GM12878 (cell line): Measurements from ENCODE around the gene ARID5B. TPM values are rescaled to one million over a fixed set of nuclear protein-coding genes. Genes with fewer than 3 reads are reported as not detected.

Experiments used
- ATAC-seq: fragments of 200-7000 bp; cut with Tn5 transposase; 3 replicates; pipeline ENCODE4 v1.9.1; 2020; ENCODE audit warnings: mild to moderate bottlenecking, moderate library complexity
- BruUV-seq: library from RNA; stranded (reverse); fragments of 400-500 nt; replicated peaks from 2 replicates; lab custom pipeline; 2021; lab: Mats Ljungman, UMichigan
- CTCF ChIA-PET: fragments of 300-600 bp; sonication (Branson Sonifier 250); formaldehyde crosslinking; extraction: SDS; loops from one replicate; lab custom pipeline; 2021; ENCODE audit warnings: inconsistent platforms; lab: Yijun Ruan, JAX
- POLR2A ChIA-PET: fragments of 350-600 bp; formaldehyde crosslinking; extraction: SDS; loops from one replicate; lab custom pipeline; 2021; ENCODE audit warnings: inconsistent platforms; lab: Charles Lee
- RAD21 ChIA-PET: fragments of 300-600 bp; sonication (Branson Sonifier 250); formaldehyde crosslinking; loops from one replicate; lab custom pipeline; 2023; ENCODE audit warnings: antibody characterized with exemption; ENCODE audit not compliant: unreplicated experiment; lab: Charles Lee
- SMC1A ChIA-PET: fragments of 300-600 bp; sonication (Branson Sonifier 250); formaldehyde crosslinking; loops from one replicate; lab custom pipeline; 2023; ENCODE audit not compliant: unreplicated experiment, uncharacterized antibody; lab: Charles Lee
- DNase-seq: peaks from one replicate; pipeline ENCODE4 v3.0.0-alpha.2; 2011; ENCODE audit warnings: low read depth, low spot score
- FAIRE-seq: peaks from 3 replicates; lab custom pipeline; 2011; peaks lifted over from hg19 to GRCh38; lab: Jason Lieb, UNC
- H2AFZ ChIP-seq: 2 replicates; pipeline ENCODE4 v1.6.0; 2011; ENCODE audit warnings: low read depth, low read length, control low read depth; ENCODE audit not compliant: control insufficient read depth
- H3K27ac ChIP-seq: 2 replicates; pipeline ENCODE4 v1.5.1; 2011; ENCODE audit warnings: control low read depth; ENCODE audit not compliant: control insufficient read depth, insufficient read depth
- H3K27me3 ChIP-seq, 2 experiments: replicated peaks in 1 of 2; 2 replicates each; pipeline versions ENCODE4 v1.6.0 to v1.6.1; 2011; ENCODE audit warnings: low read length in 1 of 2; ENCODE audit not compliant: control insufficient read depth in 2 of 2, insufficient read depth in 2 of 2
- H3K36me3 ChIP-seq, 2 experiments: 2 replicates each; pipeline ENCODE4 v1.5.1; 2011; ENCODE audit warnings: low read length in 1 of 2; ENCODE audit not compliant: control insufficient read depth in 2 of 2, insufficient read depth in 2 of 2
- H3K4me1 ChIP-seq: 2 replicates; pipeline ENCODE4 v1.6.1; 2011; ENCODE audit warnings: mild to moderate bottlenecking, low read length, moderate library complexity, mixed read lengths; ENCODE audit not compliant: control insufficient read depth, insufficient read depth
- H3K4me2 ChIP-seq: 2 replicates; pipeline ENCODE4 v1.6.0; 2011; ENCODE audit warnings: control low read depth; ENCODE audit not compliant: control insufficient read depth, insufficient read depth
- H3K4me3 ChIP-seq: fragments of 200-600 bp; sonication (generic); 2 replicates; pipeline ENCODE4 v1.5.1; 2016
- H3K79me2 ChIP-seq: 2 replicates; pipeline ENCODE4 v1.6.0; 2011; ENCODE audit warnings: low read length; ENCODE audit not compliant: control insufficient read depth, insufficient read depth
- H3K9ac ChIP-seq: 2 replicates; pipeline ENCODE4 v1.8.0; 2011; ENCODE audit warnings: low read length, control low read depth, mixed read lengths; ENCODE audit not compliant: control insufficient read depth, insufficient read depth
- H3K9me3 ChIP-seq: replicated peaks from 3 replicates; pipeline ENCODE4 v1.5.1; 2011; ENCODE audit warnings: mild to moderate bottlenecking, low read length; ENCODE audit not compliant: control insufficient read depth, insufficient read depth
- H4K20me1 ChIP-seq: 2 replicates; pipeline ENCODE4 v1.6.0; 2011; ENCODE audit not compliant: control insufficient read depth, insufficient read depth
- BACH1 ChIP-seq: fragments of 450-650 bp; IDR thresholded peaks from 2 replicates; pipeline ENCODE4 v1.6.1; 2017; ENCODE audit warnings: mild to moderate bottlenecking, borderline replicate concordance
- BHLHE40 ChIP-seq, 2 experiments: fragments of 450-650 bp in 1 of 2; IDR thresholded peaks; 2 replicates each; pipeline ENCODE4 v1.6.1; 2011 to 2017; ENCODE audit warnings: low read depth in 2 of 2, borderline replicate concordance in 1 of 2, improper control_type of control experiment in 1 of 2, low read length in 1 of 2, mild to moderate bottlenecking in 1 of 2
- CHD2 ChIP-seq: IDR thresholded peaks from 2 replicates; pipeline ENCODE4 v1.6.1; 2011; ENCODE audit warnings: low read depth, low read length, improper control_type of control experiment, borderline replicate concordance
- DPF2 ChIP-seq: fragments of 450-650 bp; IDR thresholded peaks from 2 replicates; pipeline ENCODE4 v1.6.1; 2017; ENCODE audit warnings: mild to moderate bottlenecking
- EGR1 ChIP-seq, 2 experiments: IDR thresholded peaks; 1 replicate in 1 of 2; 2 replicates in 1 of 2; pipeline ENCODE4 v1.6.1; 2011 to 2012; ENCODE audit warnings: low read depth in 2 of 2, low read length in 2 of 2, borderline replicate concordance in 1 of 2, mild to moderate bottlenecking in 1 of 2, moderate library complexity in 1 of 2
- EZH2 ChIP-seq: IDR thresholded peaks from 2 replicates; pipeline ENCODE4 v1.6.1; 2012; ENCODE audit warnings: low read depth, mild to moderate bottlenecking, control low read depth, inconsistent platforms, low read length, borderline replicate concordance; ENCODE audit not compliant: control insufficient read depth
- FOXM1 ChIP-seq: IDR thresholded peaks from 2 replicates; pipeline ENCODE4 v1.6.1; 2012; ENCODE audit warnings: low read depth, mild to moderate bottlenecking, inconsistent platforms, low read length, moderate library complexity
- IRF4 ChIP-seq: IDR thresholded peaks from 2 replicates; pipeline ENCODE4 v1.6.1; 2011; ENCODE audit warnings: low read depth, low read length
- MTA3 ChIP-seq: IDR thresholded peaks from 2 replicates; pipeline ENCODE4 v1.6.1; 2012; ENCODE audit warnings: low read length, inconsistent platforms, borderline replicate concordance
- MYB ChIP-seq: fragments of 150-350 bp; IDR thresholded peaks from 2 replicates; pipeline ENCODE4 v1.6.1; 2014; ENCODE audit warnings: mild to moderate bottlenecking, low read depth, low read length, borderline replicate concordance
- RFX5 ChIP-seq: IDR thresholded peaks from 2 replicates; pipeline ENCODE4 v1.6.1; 2011; ENCODE audit warnings: low read depth, low read length, improper control_type of control experiment
- WGBS: methylation state at CpG from one replicate; pipeline ENCODE4 v1.1.6; 2016; ENCODE audit warnings: low lambda C conversion rate; ENCODE audit not compliant: insufficient replicate concordance, insufficient coverage; ENCODE audit errors: missing lambda C conversion rate; 5-methylcytosine and 5-hydroxymethylcytosine counted together
- in situ Hi-C: fragments of 300-500 bp; cut with MboI; formaldehyde crosslinking; loops from 9 replicates; pipeline ENCODE4 v1.14.3; 2018; ENCODE audit warnings: mixed read lengths
- intact Hi-C: fragments of 100-400 bp; cut with micrococcal nuclease; formaldehyde crosslinking; loops from one replicate; pipeline ENCODE4 v1.14.2; 2022; ENCODE audit not compliant: unreplicated experiment
- polyA plus RNA-seq, 11 experiments: library from polyadenylated mRNA; depleted of rRNA in 4 of 11; unstranded in 6 of 11; stranded (reverse) in 5 of 11; fragments of >200 nt; fragmentation: Nextera tagmentation in 4 of 11; fragmentation: Illumina TruSeq in 1 of 11; extraction: Ambion mirVana in 4 of 11; extraction: Trizol in 1 of 11; gene quantifications; 1 replicate in 1 of 11; 2 replicates in 10 of 11; pipeline versions ENCODE4 v1.2.1 to v1.2.3, GENCODE V29; 2011 to 2016; ENCODE audit warnings: inconsistent platforms in 2 of 11, missing spikeins in 2 of 11, low read depth in 1 of 11
- total RNA-seq, 4 experiments: library from RNA; depleted of rRNA in 3 of 4; stranded (reverse); fragments of >200 nt in 3 of 4; fragmentation: Illumina TruSeq in 1 of 4; extraction: Trizol in 1 of 4; gene quantifications; 2 replicates each; pipeline versions ENCODE4 v1.2.1 to v1.2.3, GENCODE V29; 2013 to 2021
- TF ChIP-seq, protein P1 (sequence below): fragments of 450-650 bp; formaldehyde crosslinking; IDR thresholded peaks from 2 replicates; pipeline ENCODE4 v1.4.0; 2022; ENCODE audit warnings: mild to moderate bottlenecking, moderate library complexity
- TF ChIP-seq, protein P2 (sequence below): fragments of 450-650 bp; IDR thresholded peaks from 2 replicates; pipeline ENCODE4 v1.6.1; 2018; ENCODE audit warnings: borderline replicate concordance, mild to moderate bottlenecking; ENCODE audit not compliant: partially characterized antibody
- TF ChIP-seq, protein P3 (sequence below): fragments of 450-650 bp; IDR thresholded peaks from 2 replicates; pipeline ENCODE4 v1.6.1; 2016; ENCODE audit warnings: mild to moderate bottlenecking

ARID5B gene
- total and polyA plus RNA-seq, 10 of the 15 experiments (the other 5 are each of a cell fraction or from before 2014, with no cell fraction given) = 2.7 to 8.5 (median 6.1) TPM

DNA sequence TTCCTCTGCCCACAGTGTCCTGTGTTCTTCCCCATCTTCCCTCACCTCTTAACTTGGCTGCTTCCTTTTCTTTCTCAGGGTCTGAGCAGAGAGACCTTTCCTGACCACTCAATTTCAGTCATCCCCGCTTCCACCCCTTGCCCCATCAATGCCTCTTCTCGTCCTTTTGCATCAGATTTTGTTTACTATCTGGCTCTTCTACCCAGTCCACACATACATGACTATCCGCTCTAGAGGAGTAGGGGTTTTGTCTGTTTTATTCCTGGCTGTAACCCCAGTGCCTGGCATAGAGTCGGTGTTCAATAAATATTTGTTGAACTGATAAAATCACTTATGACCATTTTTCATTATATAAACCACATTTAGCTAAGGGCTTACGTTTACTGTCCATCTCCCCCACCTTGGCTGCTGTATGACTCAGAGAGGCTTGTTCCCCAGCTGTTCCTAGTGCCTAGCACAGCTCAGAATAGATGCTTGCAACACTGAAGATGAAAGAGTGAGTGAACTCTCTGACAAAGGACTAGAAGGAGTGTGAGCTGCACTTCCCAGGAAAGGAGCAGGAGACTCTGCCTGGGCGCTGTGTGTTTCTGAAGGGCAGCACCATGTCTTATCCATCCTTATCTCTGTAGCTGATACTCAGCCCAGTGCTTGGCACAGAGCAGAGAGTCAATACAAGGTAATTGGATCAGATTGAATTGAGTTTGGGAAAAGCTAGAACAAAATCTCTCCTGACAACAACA lies 21.9 kb downstream of the ARID5B start:
- H4K20me1 ChIP-seq = no peaks in the 10 kb centered on the region
- in situ Hi-C loops (no loop called here), intact Hi-C loops (no loop called here)
- TF ChIP-seq EGR1 (IDR thresholded peaks at IDR 0.05; ENCODE audit: borderline replicate concordance in 1 of 2, low read depth in 2 of 2, low read length in 2 of 2) = no peak
- TF ChIP-seq, protein P1, sequence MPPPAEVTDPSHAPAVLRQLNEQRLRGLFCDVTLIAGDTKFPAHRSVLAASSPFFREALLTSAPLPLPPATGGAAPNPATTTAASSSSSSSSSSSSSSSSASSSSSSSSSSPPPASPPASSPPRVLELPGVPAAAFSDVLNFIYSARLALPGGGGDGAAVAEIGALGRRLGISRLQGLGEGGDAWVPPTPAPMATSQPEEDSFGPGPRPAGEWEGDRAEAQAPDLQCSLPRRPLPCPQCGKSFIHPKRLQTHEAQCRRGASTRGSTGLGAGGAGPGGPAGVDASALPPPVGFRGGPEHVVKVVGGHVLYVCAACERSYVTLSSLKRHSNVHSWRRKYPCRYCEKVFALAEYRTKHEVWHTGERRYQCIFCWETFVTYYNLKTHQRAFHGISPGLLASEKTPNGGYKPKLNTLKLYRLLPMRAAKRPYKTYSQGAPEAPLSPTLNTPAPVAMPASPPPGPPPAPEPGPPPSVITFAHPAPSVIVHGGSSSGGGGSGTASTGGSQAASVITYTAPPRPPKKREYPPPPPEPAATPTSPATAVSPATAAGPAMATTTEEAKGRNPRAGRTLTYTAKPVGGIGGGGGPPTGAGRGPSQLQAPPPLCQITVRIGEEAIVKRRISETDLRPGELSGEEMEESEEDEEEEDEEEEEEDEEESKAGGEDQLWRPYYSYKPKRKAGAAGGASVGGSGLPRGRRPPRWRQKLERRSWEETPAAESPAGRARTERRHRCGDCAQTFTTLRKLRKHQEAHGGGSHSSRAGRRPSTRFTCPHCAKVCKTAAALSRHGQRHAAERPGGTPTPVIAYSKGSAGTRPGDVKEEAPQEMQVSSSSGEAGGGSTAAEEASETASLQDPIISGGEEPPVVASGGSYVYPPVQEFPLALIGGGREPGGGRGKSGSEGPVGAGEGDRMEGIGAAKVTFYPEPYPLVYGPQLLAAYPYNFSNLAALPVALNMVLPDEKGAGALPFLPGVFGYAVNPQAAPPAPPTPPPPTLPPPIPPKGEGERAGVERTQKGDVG = no peak
- TF ChIP-seq, protein P2, sequence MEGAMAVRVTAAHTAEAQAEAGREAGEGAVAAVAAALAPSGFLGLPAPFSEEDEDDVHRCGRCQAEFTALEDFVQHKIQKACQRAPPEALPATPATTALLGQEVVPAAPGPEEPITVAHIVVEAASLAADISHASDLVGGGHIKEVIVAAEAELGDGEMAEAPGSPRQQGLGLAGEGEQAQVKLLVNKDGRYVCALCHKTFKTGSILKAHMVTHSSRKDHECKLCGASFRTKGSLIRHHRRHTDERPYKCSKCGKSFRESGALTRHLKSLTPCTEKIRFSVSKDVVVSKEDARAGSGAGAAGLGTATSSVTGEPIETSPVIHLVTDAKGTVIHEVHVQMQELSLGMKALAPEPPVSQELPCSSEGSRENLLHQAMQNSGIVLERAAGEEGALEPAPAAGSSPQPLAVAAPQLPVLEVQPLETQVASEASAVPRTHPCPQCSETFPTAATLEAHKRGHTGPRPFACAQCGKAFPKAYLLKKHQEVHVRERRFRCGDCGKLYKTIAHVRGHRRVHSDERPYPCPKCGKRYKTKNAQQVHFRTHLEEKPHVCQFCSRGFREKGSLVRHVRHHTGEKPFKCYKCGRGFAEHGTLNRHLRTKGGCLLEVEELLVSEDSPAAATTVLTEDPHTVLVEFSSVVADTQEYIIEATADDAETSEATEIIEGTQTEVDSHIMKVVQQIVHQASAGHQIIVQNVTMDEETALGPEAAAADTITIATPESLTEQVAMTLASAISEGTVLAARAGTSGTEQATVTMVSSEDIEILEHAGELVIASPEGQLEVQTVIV = no peak
- no peak for TF ChIP-seq RFX5
- TF ChIP-seq BHLHE40 (IDR thresholded peaks at IDR 0.05; ENCODE audit: borderline replicate concordance in 1 of 2, low read depth in 2 of 2, low read length in 1 of 2) = no peak
- no peak for TF ChIP-seq CHD2
- no peak for TF ChIP-seq MYB
- TF ChIP-seq, protein P3, sequence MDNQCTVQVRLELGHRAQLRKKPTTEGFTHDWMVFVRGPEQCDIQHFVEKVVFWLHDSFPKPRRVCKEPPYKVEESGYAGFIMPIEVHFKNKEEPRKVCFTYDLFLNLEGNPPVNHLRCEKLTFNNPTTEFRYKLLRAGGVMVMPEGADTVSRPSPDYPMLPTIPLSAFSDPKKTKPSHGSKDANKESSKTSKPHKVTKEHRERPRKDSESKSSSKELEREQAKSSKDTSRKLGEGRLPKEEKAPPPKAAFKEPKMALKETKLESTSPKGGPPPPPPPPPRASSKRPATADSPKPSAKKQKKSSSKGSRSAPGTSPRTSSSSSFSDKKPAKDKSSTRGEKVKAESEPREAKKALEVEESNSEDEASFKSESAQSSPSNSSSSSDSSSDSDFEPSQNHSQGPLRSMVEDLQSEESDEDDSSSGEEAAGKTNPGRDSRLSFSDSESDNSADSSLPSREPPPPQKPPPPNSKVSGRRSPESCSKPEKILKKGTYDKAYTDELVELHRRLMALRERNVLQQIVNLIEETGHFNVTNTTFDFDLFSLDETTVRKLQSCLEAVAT = no peak
- TF ChIP-seq BACH1 = no peak
- no peak for TF ChIP-seq EZH2
- TF ChIP-seq DPF2 = no peak
- no peak for TF ChIP-seq FOXM1
- no peak for TF ChIP-seq IRF4
- TF ChIP-seq MTA3 = no peak

More for the DNA sequence above, 21.9 kb downstream of the ARID5B start:
- no peaks in the 10 kb centered on the region for H3K27me3 ChIP-seq
- no peak overlapping the region for H2AFZ ChIP-seq
- RAD21 ChIA-PET = no interaction called here
- H3K4me1 ChIP-seq = no peaks in the 10 kb centered on the region
- DNase-seq (no peak), FAIRE-seq (no peak), ATAC-seq (no peak)
- SMC1A ChIA-PET = interaction anchor here (1.4 to 2.1 kb wide), 5 partner anchors 8 to 65 kb away, joined by 3 to 6 read pairs (median 3); no protein-coding TSS in a partner anchor
- H3K79me2 ChIP-seq = peaks cover 12% of the 10 kb centered on the region
- H3K36me3 ChIP-seq = peaks cover 0 to 19% of the 10 kb centered on the region in 2 experiments; a peak in 1 of 4 replicates
- H3K4me3 ChIP-seq = no peak overlapping the region
- H3K9me3 ChIP-seq = no peaks in the 10 kb centered on the region; the same call in 1 of the 3 replicates
- no peak overlapping the region for H3K27ac ChIP-seq
- no peak overlapping the region for H3K4me2 ChIP-seq
- no TSS peak for BruUV-seq
- CTCF ChIA-PET = no interaction called here
- POLR2A ChIA-PET = interaction anchor here (0.6 kb wide), 1 partner anchor 148 kb away, joined by 5 read pairs; no protein-coding TSS in a partner anchor
- no peak overlapping the region for H3K9ac ChIP-seq
- 87% methylated on average over 6 of the region's 6 CpGs for WGBS
